Pulmonary artery endothelial cell (primary cell): Measurements from ENCODE around the gene KLK1. TPM values are rescaled to one million over a fixed set of nuclear protein-coding genes. Genes with fewer than 3 reads are reported as not detected.
"Not testable (repeated sequence)": the region's sequence is repeated elsewhere in the genome, so short reads cannot be mapped to it uniquely, and the experiment has no call there.

ENCODE experiments used
- DNase-seq: peaks from one replicate; pipeline ENCODE4 v3.0.0-alpha.2; 2011; ENCODE audit warnings: low read depth, low spot score
- total RNA-seq: library from RNA; depleted of rRNA; stranded (reverse); fragments of >200 nt; gene quantifications from 2 replicates; pipeline ENCODE4 v1.2.3, GENCODE V29; 2014

The KLK1 gene
- total RNA-seq, 1 donor from 2014 or later, result not detected

- DNase-seq, result not testable (repeated sequence)
Observed at GRCh38 chr19:50770164-50770563, 53.4 kb downstream of the KLK1 start, which contains the start of gene GPR32. Gene GPR32, plus strand, starts transcription at chr19:50770464. Its CDS starts 137 bp downstream, at chr19:50770601.

Other genes starting within 250 kb of the KLK1 start
- 0.04 TPM in 1 of 2 replicates, not detected in the other for gene SYT3, start 183.9 kb downstream of the KLK1 start, total RNA-seq
- 0.59 and 0.63 TPM in 2 replicates for gene C19orf81, start 174.3 kb downstream of the KLK1 start, total RNA-seq
- 0.26 and 0.63 TPM in 2 replicates for gene SHANK1, start 104.0 kb downstream of the KLK1 start, total RNA-seq
- gene CLEC11A, start 100.4 kb downstream of the KLK1 start, total RNA-seq, result 4.0 and 4.3 TPM in 2 replicates
- not detected in 2 replicates for gene GPR32, start 53.3 kb downstream of the KLK1 start, total RNA-seq
- gene ACP4, start 33.4 kb downstream of the KLK1 start, total RNA-seq, result not detected in 2 replicates
- gene KLK15, start 9.8 kb upstream of the KLK1 start, total RNA-seq, result not detected in 2 replicates
- not detected in 2 replicates for gene KLK3, start 31.1 kb upstream of the KLK1 start, total RNA-seq
- not detected in 2 replicates for gene KLK2, start 49.7 kb upstream of the KLK1 start, total RNA-seq
- not detected in 2 replicates for gene KLK4, start 87.6 kb upstream of the KLK1 start, total RNA-seq
- gene KLK5, start 129.3 kb upstream of the KLK1 start, total RNA-seq, result not detected in 2 replicates
- not detected in 2 replicates for gene KLK6, start 145.8 kb upstream of the KLK1 start, total RNA-seq
- not detected in 2 replicates for gene KLK7, start 160.1 kb upstream of the KLK1 start, total RNA-seq
- not detected in 2 replicates for gene KLK8, start 177.8 kb upstream of the KLK1 start, total RNA-seq
- gene KLK10, start 195.9 kb upstream of the KLK1 start, total RNA-seq, result 0.04 TPM in 1 of 2 replicates, not detected in the other
- gene KLK11, start 202.8 kb upstream of the KLK1 start, total RNA-seq, result not detected in 2 replicates
- not detected in 2 replicates for gene KLK12, start 211.2 kb upstream of the KLK1 start, total RNA-seq
- not detected in 2 replicates for gene KLK13, start 241.3 kb upstream of the KLK1 start, total RNA-seq